ENCODE measurements around the gene C1orf35.

The C1orf35 gene

DNA sequence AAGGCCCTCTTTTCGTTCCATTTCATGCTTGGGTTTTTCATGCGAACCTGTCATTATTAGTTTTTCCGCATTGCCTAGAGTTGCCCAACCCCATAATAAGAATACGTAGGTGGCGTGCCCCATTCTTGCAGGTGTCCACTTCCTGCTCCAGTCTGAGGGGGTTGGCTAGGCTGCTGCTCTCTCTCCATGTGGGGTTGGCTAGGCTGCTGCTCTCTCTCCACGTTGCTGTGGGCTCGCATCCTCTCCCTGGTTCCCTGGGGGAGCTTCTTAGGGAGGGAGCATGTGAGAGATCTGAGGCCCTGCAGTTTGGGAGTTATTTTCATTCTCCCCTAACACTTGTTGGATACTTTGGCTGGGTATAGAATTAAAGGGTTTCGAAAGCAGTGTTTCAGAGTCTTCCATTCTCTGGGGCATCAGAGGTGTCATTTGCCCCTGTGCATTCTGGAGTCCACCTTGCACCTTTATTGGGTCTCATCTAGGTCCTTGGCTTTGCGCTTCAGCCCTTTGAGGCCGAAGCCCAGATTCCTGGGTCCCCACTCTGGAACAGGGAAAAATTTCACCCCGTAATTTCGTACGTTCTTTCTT is 8.6 kb downstream of the C1orf35 start:
- DNase-seq (ENCODE audit: low read depth): no peak

DNA sequence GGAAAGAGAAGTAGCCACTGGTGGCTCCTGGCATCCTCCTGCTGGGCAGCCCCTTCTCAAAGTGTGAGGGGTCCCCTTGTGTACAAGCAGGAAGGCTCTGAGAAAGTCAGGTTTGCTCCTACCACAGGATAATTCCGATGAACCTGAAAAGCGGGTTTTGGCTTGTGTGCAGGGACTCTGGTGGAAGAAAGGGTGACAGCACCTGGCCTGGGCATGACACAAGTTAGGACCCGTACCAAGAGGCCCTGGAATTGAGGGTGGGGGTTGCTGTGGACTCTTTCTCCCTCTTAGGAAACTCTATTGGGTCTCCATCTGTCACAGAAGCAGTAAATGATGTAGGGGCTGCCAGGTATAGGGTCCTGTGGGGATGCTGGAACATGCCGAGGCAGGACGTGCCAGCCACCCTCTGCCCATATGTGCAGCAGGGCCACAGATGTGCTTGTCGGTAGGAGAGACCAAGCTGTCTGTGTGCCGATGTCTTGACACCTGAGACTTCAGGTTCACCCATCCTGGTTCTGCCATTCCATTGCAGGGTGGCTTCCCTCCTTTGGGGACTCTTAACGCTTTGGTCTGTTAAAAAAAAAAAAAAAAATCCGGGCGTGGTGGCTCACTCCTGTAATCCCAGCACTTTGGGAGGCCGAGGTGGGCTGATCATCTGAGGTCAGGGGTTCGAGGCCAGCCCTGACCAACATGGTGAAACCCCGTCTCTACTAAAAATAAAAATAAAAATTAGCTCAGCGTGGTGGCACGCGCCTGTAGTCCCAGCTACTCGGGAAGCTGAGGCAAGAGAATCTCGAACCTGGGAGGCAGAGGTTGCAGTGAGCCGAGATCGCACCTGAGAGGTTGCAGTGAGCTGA is 9.8 kb downstream of the C1orf35 start:
- no peak for DNase-seq (ENCODE audit: low read depth)

DNA sequence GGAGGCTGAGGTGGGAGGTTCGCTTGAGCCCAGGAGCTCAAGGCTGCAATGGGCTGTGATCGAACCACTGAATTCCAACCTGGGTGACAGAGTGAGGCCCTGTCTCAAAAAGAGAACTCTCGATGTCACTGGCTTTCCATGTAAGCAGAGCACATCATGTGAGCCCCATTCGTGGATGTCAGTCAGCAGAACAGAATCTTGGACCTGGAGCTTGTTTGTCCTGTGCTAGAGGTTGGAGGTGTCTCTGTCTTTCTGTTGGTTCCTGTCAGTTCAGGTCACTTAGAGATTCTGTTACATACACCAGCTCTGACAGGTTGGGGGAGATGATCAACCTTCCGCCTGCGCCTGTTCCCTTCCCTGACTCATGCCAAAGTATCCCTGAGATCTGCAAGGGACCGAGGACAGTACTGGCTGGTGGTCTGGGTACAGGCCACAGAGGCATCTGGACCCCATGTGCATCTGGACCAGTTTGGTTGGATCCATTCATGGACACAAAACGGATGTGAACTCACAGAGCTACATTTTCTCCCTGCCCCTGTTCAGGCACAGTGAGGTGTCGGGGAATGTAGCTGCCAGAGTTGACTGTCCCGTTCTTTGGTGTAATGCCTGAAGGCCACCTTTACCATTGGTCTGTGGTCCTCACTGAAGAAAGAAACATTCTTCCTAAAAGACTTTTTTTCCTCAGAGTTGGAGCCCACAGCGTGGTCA is 10.6 kb downstream of the C1orf35 start:
- DNase-seq (ENCODE audit: low read depth): no peak

DNA sequence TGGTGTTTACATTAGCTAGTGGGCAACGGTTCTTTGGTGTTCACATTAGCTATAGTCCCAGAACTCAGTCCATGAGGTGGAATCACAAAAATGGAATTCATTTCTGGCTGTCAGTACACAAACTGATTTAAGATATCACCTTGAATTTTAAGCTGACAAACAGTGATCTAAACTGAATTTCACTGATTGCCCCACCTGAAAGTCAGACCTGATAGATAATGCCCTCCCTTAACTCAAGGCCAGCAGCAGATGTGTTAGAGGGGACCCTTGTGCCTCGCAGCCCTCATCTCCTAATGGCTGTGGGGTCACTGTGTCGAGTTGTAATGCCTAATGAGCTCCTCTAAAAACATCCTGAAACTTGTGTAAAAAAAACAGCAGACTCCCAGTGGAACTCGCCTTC is 12.0 kb downstream of the C1orf35 start:
- no peak for DNase-seq (ENCODE audit: low read depth)

DNA sequence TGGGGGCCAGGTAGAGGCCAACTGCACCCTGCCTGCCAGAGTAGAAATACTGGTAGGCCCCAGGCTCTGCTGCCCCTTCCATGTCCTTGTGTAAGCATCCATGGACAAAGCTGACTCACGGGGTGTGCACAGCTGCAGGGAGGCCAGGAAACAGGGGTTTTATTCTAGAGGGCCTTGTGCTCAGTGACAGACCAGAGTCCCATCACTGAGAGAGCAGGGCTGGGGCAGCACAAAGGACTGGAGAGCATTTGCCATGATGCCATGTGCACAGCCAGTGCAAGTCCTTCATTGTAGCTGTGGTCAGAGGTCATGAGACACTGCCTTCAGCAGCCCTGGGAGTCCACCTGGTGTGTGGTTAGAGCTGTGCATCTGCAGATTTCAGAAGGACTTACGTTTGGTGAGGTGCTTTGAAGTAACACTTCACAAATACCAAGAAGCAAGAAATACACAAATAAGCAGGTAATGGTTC is 12.5 kb downstream of the C1orf35 start:
- DNase-seq (ENCODE audit: low read depth): no peak

DNA sequence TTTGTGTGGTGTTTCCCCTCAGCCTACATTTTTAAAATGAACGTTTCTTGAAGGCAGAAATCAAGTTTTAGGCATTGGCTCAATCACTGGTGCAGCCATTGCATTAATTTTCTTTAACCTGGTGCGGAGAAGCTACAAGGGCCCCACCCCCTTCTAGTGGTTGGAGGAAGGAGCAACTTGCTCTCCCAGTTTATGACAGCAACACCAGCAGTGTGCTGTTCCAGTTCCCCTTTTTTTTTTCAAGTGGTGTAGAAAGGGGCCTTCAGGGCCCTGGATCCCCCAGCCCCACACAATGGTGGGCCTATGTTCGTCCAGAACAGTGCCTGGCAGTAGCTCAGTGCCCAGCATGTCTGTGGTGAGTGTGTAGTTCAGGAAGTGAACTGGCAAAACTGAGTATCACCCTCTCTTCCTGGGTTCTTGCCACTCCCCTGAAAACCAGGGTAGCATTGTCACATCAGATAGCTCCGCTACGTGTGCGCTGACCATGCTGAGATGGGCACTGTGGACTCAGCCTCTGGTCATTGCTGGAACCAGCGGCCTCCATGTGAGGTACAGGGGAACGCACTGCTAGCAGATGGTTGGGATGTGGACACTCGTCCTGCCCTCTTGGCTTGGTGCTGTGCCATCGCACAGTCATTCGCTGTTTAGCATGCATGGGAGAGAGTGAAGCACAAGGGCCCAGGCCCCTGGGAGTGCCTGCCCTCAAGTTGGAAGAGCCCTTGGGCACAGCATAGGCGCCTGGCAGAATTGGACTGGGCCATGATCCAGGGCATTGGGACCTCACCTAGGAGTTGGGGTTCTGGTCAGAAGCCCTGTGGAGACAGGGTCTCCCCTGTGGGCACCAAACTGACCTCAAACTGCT is 13.4 kb downstream of the C1orf35 start:
- DNase-seq (ENCODE audit: low read depth): no peak

DNA sequence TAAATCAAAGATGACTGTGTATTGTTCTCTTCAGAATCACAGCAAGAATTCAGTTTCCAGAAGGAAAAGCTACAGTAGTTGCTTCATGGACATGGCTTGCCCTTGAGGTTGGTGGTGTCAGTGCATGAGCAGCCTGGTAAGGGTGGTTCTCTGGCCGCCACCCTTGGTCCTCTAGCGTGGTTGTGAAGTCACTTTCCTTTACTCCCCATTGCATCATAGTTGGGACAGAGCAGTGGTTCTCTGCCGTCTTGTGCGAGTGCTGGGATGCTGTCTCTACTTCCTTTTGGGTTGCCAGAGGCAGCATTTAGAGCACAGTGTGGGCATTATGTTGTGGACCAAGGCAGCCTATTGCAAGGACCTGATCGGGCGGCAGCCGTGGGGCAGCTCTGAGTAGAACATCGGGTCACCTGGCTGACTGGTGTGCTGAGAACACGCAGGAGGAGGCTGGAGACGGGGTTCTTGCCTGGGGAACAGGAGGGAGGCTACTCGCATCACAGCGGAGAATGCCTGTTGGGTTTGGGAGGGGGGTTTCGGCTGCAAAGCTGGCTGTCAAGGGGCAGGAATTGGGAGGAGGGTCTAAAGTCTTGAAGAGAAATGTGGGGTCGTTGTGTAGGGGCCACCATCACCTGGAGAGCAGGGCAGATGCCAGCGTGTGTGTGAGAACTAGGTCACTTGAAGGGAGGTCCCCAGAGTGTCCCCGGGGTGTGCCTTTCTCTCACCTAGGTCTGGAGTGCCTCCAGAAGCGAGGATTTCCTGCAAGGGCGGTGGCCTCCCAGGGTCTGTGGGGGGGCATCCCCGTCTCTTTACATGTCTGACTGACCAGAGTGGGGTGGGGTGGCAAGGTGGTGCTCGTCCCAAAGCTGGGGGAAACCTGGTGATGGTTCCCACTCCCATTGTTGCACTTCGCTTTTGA is 14.3 kb downstream of the C1orf35 start:
- no peak for DNase-seq (ENCODE audit: low read depth)

DNA sequence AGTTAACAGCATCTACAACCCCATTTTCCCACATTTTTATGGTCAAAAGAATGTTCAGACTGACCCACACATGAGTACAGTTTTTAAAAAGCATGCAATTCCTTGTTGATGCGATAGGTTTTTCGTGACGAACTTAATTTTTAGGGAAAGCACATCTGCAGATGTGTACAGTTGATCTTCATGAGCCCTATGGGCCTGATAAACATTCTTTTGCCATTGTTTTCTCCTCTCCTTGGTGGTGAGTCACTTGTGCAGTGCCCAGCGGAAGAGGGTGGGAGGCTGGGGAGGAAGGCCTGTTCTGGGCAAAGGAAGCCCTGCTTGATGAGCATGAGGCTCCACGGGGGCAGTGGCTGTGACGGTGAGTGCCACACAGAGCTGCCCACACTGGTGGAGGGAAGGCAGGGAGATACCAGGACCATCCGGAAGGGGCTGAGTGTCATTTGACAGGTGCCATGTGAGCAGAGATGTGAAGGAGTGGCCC is 15.3 kb downstream of the C1orf35 start:
- no peak for DNase-seq (ENCODE audit: low read depth)

DNA sequence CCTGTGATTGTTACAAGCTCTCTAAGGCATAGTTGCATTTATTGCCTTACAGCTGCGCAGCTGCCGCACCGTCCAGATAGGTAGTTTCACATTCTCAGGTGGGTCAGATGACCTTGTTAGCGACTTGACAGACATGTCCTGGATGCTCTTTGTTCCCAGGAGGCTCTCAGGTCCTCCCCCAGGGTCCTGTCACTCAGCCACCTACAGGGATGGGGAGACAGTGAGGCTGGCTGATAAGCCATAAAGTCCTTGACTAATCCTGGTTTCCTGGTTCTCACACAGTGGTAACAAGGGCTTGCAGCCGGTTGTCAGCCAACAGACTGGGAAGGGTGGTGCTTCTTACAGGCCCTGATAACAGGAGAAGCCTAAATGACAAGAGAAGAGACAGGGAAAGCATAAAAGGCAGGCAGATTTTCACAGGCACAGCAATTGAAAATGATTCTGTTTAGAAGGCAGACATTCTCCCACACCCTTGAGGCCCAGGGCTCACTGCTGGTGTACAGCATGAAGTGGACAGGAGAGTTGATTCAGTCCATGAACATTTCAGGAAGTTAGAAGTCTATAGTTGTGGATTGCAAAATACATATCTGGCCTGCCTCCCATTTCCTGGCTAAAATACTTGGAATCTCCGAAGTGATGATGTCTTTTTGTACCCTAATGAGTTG is 17.7 kb downstream of the C1orf35 start:
- no peak for DNase-seq (ENCODE audit: low read depth)

DNA sequence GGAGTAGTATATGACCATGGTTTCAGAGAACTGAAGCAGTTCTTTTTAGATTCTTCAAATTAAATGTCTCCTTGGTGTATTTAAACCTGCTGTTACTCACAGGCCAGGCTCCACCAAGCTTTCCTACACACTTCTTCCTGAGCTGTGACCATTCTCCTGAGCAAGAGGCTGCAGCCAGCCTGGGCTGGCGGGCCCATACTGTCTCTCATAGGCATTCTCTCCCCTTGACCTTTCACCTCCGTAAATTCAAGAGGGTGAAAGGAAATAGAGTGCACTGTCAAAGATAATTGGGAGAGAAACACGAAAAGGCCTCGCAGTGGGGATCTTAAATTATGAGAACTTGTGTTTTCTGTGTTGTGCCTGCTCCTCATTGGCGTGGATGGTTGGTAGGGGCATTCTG is 18.3 kb downstream of the C1orf35 start:
- no peak for DNase-seq (ENCODE audit: low read depth)

DNA sequence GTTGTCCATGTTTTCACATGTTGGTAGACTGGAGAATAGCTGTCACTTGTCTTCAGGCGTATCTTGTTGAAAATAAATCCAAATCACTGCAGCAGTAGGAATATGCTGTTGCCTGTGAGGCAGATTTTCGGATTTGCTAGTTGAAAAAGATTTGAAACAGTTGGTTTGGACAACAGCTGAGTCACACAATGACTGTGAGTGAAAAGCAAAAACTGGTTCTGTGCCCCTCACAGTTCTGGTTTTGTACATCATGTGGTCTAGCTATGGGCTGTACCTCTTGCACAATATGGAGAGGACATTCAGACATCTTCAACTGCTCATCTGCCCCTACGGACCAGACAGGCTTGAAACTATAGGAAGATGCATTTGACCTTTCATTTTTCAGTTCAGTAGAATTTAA is 18.8 kb downstream of the C1orf35 start:
- no peak for DNase-seq (ENCODE audit: low read depth)

DNA sequence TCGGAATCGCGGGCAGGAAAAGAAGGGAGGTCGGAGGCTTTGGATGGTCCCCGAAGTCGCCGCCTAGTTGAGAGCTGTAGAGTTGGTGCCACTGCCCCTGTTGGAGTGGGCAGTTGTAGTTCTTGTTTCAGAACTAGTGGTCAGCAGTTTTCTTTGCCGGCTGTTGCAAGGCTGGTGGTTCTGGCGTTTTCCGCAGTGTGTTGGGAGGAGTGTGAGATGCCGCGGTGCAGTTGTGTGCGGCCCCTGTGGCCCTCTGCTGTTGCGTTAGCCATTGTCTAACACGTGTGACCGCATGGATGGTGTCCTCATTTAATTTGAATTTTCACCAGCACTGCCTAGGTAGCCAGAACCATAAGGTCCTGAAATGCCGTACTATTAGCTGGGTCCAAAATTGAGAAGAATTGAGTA is 19.2 kb downstream of the C1orf35 start:
- DNase-seq (ENCODE audit: low read depth): no peak

DNA sequence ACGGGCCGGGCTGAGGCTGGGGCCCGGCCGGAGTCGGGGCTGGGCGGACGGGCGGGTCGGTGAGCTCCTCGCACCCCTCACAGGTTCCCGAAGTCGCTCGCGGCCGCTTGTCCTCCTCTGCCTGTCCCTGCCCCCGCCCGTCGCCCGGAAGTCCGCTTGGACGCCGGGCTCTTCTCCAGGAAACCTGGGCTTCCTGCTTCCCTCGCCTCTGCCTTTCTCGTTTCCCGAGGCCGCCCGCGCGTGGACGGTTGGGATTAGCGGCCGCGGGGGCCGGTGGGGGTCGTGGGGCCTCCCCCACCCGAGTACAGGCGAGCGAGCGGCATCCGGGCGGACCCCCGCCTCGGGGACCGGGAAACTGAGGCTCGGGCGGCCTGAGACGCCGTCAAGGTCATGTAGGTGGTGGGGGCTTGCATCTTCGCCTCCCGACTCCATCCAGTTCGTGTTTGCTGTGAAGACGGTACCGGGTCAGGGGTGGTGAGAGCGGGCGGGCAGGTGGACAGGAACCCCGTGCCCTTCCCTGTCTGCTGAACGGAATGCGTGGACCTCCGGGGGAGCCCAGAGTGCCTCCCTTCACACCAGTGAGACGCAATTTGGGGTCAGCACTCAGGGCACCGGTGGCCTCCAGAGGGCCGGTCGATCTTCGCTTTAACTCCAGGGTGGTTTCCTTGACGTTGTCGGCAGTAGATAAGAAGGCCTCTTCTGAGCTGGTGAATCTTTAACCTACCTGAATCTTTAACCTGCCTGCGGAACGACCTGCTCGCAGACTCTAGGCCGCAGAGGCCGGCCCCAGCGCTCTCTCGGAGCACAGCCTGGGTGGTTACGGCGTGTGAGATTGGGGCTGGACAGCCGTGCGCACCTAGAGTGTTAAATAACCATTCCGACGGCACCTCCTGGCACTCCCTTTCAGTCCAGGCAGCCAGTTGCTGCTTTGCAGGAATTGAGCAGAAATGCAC is 19.9 kb downstream of the C1orf35 start:
- DNase-seq (ENCODE audit: low read depth): no peak

DNA sequence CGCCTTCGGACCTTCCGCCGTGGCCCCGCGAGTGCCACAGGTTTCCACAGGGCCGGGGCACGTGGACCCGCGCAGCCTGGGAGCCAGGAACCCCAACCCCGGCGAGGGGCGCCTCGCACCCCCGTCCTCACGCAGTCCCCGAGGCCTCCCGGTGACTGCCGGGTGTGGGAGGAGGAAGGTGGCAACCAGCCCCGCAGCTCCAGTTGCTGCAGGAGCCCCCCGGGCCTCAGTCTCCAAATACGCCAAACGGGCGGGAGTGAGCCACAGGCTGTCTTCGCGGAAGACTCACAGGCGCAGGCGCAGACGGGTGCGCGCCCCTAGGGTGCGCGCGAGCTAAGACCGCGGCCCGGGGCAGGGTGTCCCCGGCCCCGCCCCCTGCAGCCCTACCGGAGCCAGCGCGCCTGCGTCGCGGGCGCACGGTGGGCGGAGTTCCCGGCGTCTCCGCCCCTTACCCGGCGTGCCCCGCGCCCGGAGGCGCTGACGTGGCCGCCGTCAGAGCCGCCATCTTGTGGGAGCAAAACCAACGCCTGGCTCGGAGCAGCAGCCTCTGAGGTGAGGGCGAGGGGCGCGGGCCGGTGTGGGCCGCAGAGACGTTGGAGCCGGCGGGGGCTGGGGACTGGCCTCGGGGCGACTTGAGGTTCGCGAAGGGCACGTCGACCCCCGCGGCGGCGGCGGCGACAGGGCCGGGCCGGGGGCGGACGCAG is 20.8 kb downstream of the C1orf35 start, which contains the start of gene ARF1:
Gene ARF1, plus strand, starts transcription at position 495 of the 704 bp plus-strand sequence. CDS start 14,407 bp downstream, outside the sequence.
- peak; percentile 86 for DNase-seq (ENCODE audit: low read depth)

DNA sequence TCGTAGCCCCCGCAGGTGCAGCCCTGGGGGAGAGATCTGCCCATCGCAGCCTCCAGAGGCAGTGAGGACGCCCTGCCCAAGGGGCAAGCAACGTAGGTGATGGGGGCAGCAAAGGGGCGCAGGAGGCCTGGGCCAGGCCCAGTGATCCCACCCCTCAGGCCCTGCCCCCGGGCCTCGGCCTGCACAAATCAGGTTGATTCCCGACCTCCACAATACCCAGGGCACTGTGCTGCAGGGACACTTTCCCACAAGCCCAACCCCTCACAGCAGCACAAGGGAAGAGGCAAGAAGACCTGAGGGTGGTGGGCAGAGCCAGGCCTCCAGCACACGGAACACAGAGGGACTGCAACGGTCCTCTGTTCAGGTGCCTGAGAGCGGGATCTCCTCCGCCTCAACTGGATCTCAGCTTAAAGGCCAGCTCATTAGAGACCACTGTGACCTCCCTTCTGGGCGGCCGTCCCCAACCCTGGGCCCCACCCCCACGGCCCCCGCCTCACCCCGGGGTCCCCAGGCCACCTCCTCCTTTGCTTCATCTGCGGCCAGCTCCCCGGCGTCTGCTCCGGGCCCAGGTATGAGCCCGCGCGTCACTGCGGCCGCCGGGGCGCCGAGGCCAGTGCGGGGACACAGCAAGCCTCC is 21.4 kb downstream of the C1orf35 start:
- no peak for DNase-seq (ENCODE audit: low read depth)

DNA sequence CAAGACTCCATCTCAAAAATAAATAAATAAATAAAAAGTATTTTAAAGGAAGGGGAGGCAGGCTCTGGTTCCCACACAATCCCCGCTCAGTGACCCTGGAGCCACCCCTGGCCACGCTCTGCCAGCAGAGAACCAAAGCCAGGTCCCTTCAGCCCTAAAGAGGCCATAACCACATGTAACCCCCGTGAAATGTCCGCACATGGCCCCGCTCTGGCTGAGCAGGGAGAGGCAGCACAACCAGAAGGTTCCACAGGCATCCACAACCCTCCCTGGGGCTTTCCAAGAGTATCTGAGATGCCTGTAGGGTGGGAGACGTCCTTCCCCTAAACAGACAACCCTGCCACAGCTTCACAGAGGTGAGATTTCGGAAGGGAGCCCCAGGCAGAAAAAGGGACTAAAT is 22.0 kb downstream of the C1orf35 start:
- no peak for DNase-seq (ENCODE audit: low read depth)

DNA sequence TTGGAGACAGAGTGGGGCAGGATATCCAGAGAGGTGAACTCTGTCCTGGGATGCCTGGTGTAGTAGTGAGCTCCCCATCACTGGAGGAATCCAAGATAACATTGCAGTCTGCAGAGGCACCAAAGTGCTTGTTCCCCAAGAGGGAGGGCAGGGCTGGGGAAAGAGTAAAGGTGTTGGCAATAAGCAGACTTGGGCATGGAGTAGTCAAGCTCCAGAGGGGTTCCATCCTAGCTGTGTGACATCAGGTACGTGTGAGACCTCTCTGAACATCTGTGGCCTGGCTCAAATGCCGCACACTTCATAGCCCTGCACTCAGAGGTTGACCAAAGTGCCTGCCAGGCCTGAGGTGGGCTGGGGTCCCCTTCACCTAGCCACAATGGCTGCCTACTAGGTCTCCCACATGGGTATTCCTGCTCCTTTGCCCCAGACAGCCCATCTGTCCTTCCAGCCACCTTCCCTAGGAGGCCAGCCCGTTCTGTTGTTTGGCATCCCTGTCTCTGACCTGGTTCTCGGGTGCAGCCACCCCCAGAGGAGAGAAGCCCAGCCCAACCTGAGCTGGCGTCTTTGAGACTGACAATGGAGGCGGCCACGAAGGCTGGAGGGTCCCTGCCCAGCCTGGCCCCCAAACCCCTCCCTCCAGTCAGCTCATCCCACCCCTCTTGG is 23.4 kb downstream of the C1orf35 start:
- no peak for DNase-seq (ENCODE audit: low read depth)

Measured in stimulated activated CD8-positive, alpha-beta memory T cell treated with anti-CD3 and anti-CD28 coated beads, Interleukin-12 subunit alpha, Interleukin-12 subunit beta, amount 100 ng/mL, for 1 hour (primary cell).